HG03457 (cell line): Measurements from ENCODE around the gene LIPE.

Source experiments
- ATAC-seq: cut with Tn5 transposase; IDR thresholded peaks from one replicate; pipeline ENCODE4 v1.9.1; 2021; ENCODE audit warnings: moderate number of reproducible peaks; ENCODE audit not compliant: unreplicated experiment

Gene LIPE

DNA sequence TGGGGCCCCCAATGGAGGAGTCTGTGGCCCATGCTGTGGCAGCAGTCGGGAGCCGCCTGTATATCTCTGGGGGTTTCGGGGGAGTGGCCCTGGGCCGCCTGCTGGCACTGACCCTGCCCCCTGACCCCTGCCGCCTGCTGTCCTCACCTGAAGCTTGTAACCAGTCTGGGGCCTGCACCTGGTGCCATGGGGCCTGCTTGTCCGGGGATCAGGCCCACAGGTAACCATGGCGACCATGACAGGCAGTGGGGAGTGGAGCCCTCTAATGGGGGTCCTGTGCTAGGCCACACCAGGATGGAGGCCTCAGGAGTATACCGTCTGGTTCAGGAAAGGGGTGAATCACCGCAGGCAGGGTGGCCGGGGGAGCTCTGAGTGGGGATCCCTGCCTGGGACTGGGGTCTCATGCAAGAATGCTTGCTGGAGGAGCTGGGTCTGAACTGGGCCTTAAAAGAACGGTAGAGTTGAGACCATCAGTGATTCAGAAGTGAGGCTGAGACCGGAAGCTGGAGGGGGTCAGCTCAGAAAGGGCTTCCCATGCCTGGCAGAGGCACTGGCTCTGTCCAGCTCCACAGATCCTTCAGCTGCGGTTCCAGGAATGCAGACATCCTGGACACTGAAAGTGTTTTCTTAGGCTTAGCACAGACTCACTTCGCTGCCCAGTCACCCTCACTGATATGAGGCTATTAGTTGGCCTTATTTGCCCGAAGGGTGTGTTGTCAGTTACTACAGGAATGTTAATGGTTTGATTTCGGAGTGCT is 66.2 kb downstream of the LIPE start:
- no peak for ATAC-seq

DNA sequence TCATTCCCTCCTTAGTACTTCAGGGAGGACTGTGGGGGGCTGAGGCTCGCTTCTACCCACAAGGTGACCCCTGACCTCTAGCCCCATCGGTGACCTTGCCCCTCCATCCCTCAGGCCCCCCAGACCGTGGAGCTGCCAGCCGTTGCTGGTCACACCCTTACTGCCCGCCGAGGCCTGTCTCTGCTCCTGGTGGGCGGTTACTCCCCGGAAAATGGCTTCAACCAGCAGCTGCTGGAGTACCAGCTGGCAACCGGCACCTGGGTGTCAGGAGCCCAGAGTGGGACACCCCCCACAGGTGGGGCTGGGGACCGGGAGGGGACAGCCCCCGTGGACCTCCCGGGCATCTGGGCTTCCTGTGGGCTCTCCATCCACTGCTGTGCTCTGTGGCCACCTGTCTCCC is 69.9 kb downstream of the LIPE start:
- ATAC-seq, result no peak

DNA sequence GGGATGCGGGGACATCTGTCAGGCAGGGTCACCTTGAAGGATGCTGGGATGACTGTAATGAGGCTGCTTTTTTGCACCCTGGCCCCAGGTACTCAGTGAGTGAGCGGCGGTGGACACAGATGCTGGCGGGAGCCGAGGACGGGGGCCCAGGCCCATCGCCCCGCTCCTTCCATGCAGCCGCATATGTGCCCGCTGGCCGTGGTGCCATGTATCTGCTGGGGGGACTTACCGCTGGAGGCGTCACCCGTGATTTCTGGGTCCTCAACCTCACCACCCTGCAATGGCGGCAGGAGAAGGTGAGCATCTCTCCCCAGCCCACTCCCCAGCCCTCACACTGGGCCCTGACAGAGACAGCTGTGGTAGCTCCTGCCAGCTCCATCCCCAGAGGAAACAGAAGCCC is 70.5 kb downstream of the LIPE start:
- no peak for ATAC-seq

DNA sequence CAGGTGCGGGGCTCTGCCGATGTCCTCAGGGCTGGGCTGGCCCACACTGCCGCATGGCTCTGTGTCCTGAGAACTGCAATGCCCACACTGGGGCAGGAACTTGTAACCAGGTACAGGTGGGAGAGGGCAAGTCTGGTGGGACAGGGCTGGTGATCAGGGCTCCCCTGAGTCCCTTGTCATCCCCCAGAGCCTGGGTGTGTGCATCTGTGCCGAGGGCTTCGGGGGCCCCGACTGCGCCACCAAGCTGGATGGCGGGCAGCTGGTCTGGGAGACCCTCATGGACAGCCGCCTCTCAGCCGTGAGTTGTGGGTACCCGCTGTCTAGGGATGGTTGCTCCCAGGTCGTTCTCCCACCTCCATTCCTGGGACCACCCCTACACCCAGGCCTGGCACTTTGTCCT is 71.3 kb downstream of the LIPE start:
- ATAC-seq, result no peak

DNA sequence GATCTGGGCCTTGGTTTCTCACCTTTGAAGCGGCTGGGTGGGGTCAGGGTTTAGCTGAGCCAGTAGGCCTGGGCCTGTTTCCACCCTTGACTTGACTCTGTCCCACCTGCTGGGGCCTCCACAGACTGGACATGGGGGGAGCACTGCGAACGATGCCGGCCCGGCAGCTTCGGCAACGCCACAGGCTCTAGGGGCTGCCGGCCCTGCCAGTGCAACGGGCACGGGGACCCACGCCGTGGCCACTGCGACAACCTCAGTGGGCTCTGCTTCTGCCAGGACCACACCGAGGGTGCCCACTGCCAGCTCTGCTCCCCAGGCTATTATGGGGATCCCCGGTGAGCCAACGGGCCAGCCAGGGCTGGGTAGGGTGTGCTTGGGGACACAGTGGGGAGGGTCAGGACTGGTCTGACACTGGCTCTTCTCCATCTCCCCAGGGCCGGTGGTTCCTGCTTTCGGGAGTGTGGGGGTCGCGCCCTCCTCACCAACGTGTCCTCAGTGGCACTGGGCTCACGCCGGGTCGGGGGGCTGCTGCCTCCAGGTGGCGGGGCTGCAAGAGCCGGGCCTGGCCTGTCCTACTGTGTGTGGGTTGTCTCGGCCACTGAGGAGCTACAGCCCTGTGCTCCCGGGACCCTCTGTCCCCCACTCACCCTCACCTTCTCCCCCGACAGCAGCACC is 73.7 kb downstream of the LIPE start:
- no peak for ATAC-seq

DNA sequence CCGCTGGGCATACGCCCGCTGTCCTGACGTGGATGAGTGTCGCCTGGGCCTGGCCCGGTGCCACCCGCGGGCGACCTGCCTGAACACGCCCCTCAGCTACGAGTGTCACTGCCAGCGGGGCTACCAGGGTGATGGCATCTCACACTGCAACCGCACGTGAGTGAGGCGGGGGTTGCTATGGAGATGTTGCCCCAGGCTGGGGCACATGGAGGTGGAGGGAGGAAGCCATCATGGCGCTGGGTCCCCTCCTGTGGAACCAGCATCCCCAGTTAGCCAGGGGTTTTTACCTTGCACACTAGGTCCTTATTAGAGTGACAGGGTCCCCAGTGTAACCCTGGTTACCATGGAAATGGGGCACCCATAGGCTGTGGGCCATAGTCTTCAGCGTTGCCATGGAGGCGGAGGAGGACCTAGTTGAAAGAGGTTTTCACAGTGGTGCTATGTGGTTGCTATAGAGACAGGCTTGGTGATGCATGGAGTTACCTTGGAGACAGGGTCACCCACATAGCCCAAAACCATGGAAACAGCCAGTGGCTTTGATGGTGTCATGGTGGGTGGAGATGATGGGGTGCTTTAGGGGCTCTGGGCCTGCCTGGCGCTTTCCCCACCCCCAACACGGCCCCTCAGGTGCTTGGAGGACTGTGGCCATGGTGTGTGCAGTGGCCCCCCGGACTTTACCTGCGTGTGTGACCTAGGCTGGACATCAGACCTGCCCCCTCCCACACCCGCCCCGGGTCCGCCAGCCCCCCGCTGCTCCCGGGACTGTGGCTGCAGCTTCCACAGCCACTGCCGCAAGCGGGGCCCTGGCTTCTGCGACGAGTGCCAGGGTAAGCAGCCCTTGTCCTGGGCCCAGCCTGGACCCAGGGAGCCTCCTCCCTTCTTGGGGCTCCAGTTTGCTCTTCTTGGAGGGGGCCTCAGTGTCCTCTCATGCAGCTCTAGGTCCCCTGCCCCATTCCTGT is 74.6 kb downstream of the LIPE start:
- no peak for ATAC-seq
